Measurements from ENCODE around the gene PDGFB. TPM values are rescaled to one million over a fixed set of nuclear protein-coding genes. Genes with fewer than 3 reads are reported as not detected.
A peak's percentile ranks its signal among the peaks of the same experiment; 100 is the strongest.

PDGFB gene
- 0.14 TPM in 1 of 2 replicates, not detected in the other for total RNA-seq (2014; rRNA removed; shearing (Covaris generic))

DNA sequence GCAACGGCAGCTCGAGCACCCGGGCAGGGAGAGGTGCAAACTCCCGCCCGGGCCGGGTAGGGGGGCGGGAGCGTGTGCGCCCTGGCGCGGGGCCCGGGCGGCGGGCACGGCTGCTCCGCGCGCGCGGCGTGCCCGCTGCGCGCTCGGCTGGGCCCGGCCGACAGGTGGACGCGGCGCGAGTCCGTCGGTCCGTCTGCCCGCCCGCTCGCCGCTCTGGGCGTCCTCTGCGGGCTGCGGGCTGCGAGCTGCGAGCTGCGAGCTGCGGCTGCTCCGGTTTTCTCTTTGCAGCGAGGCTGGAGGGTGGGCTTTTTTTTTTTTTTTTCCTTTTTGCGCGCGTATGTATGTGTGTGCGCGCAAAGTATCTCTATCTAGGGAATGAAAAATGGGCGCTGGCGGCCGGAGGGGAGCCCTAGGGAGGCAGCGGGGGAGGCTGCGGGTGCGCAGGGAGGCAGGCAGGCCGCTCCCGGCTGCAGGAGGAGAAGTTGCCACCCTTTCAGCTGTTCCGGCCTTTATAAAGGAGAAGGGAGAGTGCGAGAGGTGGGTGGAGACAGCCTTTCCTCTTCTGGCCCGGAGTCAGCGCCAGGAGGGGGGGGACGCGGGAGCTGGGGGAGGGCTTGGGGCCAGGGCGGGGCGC, at the start of gene PDGFB:
TSS of gene PDGFB (minus strand) at position 487 of the 634 bp plus-strand sequence. CDS start 1,019 bp downstream, outside the sequence.
- DNase-seq (ENCODE audit: low spot score): no peak

GRCh38 chr22:39293766-39294368, 49.1 kb upstream of the PDGFB start:
- DNase-seq (ENCODE audit: low spot score): no peak

GRCh38 chr22:39292561-39293074, 47.8 kb upstream of the PDGFB start:
- peak; percentile 89 for DNase-seq (ENCODE audit: low spot score)

GRCh38 chr22:39292031-39292462, 47.3 kb upstream of the PDGFB start:
- DNase-seq (ENCODE audit: low spot score): no peak

GRCh38 chr22:39291523-39291922, 46.7 kb upstream of the PDGFB start:
- no peak for DNase-seq (ENCODE audit: low spot score)

DNA sequence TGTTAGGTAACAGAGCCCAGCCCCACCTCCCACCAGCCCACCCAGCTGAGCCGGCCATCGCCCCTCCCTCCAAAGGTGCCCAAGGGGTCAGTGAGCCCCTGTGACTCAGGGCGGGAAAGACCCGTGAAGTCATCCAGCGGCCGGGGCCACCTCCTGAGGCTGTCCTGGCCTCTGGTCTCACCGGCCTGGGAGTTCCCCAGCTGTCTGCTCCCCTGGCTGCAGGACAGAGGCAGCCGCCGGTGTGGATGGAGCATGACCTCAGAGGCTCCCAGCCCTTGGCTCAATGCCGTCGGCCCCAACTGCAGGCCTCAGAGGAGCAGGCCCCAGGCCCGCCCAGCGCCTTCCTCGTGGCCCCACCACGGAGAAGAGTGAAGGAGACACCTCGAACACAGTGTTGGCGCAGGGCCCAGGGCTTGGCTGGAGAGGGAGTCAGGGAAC, 46.0 kb upstream of the PDGFB start:
- DNase-seq (ENCODE audit: low spot score): no peak

DNA sequence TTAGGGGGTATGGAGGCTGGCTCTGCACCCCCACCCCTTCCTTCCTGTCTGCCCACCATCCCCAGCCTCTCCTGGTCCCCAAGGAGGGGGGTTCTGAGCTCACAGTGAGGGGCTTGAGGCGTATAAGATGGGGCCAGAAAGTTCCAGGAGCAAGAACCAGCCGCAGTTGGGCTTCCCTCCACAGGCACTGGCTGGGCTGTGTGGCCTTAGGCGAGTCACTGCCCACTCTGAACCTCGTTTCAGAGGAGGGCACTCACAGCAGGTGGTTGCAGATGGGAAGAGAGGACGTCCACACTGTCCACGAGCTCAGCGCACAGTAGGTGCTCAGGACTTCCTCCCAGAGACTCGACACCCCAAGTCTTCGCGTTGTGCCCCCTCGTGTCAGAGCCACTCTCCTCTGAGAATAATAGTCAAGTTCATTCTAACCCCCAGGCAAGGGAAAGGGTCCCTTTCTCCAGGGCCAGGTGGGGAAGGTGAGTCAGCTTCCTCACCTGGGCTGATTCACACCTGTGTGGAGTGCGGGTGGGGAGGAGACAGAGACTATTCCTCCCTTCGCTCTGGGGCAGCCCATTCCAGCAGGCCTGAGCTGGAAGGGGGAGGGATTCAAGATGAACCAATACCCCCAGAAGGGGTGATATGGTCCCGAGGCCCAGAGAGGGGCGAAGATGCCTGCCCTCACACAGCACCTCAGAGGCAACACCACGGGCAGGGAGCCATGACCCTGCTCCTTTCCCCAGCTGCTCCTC, 45.4 kb upstream of the PDGFB start:
- DNase-seq (ENCODE audit: low spot score): no peak

DNA sequence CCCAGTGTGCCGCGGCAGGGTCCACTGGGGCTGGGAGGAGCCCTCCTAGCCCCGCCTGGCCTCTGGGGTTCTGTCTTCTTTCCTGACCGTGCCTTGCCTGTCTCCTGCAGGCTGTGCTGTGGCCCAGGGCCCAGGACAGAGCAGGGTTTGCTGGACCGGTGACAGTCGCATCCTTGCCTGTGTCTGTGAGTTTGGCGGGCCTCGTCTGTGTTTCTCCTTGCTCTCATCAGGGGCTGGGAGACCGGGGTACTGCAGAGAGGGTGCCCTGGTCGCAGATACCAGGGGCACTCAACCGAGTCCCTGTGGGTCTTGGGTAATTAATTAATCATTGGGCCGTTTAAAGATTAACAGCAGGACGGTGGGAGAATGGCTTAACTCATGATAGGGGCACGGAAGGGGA, 44.8 kb upstream of the PDGFB start:
- DNase-seq (ENCODE audit: low spot score): no peak

GRCh38 chr22:39288135-39288898, 43.5 kb upstream of the PDGFB start:
- DNase-seq (ENCODE audit: low spot score): no peak

DNA sequence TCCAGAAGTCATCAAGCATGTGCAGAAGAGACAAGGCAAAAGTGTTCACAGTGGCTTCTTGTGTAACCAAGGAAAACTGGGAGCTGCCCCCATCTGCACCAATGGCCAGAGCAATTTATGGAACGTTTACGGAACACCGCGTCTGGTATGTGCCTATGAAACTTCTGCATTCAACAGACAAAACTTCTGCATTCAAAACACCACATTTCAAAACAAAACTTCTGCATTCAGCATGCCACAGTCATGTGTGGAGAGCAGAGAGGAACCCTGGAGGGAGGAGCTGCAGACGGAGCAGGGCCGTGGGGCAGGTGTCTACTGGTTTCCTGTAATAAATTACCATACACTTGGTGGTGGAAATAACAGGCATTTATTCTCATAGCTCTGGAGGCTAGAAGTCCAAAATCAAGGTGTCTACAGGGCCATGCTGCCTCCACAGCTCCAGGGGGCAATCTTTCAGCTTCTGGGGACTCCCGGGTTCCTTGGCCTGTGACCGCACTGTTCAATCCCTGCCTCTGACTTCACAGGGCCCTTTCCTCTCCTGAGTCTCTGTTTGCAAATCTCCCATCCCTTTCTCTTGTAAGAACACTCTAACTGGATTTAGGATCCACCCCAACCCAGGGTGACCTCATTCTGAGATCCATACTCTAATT, 42.4 kb upstream of the PDGFB start:
- no peak for DNase-seq (ENCODE audit: low spot score)

GRCh38 chr22:39284983-39285382, 40.2 kb upstream of the PDGFB start:
- no peak for DNase-seq (ENCODE audit: low spot score)

- no peak for DNase-seq (ENCODE audit: low spot score)
Observed at GRCh38 chr22:39284142-39284980, 39.6 kb upstream of the PDGFB start.

GRCh38 chr22:39283322-39284141, 38.8 kb upstream of the PDGFB start:
- no peak for DNase-seq (ENCODE audit: low spot score)

DNA sequence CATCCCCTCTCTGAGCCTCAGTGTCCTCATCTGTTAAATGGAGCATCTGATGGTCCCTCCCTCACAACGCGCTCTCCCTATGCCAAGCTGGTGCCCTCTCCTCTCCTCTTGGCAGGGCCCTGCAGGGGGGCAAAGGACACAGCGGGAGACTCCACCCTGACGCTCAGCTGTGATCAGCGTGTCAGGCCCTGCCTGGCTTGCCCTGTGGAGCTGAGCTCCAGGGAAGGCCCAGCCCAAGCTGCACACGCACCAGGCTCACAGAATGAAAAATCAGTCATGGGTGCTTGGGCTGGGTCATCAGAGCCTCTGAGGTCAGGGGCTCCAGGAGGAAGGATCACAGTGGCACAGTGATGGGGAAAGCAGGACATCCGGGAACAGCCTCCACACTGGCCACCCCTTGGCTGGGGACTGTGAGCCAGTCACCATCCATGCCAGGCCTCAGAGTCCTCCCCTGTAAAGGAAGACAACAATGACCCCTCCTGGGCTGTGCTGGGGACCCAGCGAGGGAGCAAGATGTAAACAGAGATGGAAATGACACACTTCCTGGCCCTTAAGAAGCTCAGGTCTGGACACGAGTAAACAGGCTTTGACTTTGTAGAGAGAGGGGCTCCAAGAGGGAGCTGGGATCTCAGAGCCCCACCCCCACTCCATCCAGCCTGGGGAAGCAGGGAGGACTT, 38.0 kb upstream of the PDGFB start:
- no peak for DNase-seq (ENCODE audit: low spot score)

- DNase-seq (ENCODE audit: low spot score): no peak
Observed at GRCh38 chr22:39281126-39281525, 36.3 kb upstream of the PDGFB start.

DNA sequence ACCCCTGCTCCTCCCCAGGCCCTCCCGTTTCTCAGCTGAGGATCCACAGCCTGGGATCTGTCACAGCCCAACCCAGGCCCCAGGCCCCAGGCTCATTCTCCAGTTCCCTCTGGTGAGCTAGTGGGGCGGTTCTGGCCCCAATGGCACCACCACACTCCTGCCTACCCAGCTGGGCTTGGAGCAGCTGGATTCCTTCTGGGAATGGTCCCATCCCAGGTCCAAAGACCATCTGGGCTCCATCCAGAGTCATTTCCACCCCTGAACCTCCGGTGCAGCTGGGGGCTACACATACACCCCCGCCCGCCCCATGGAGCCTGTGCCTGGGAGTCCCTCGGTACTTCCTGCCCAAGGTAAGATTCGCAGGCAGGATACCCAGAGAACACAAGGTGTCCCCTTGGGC, 35.5 kb upstream of the PDGFB start:
- DNase-seq (ENCODE audit: low spot score): no peak

- no peak for DNase-seq (ENCODE audit: low spot score)
Observed at GRCh38 chr22:39279170-39279850, 34.5 kb upstream of the PDGFB start.

DNA sequence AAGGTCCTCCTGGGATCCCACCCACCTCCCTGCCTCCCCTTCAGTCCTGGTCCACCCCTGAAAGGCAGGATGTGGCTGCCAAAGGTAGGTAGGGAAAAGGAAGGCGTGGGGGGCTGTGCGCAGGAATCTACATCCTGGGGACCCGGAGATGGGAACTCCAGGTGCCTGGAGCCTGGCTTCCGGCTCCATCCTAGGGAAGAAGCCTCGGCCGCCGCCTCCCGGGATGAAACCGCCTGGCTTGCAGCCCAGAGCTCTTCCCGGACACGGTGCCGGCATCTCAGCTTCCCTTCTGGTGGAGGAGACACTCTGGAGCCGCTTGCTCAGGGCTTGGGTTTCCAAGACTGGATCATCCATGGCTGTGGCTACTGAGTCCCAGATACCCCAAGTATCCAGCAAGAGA, 33.3 kb upstream of the PDGFB start:
- no peak for DNase-seq (ENCODE audit: low spot score)

Data from H4 (cell line).